Retina (tissue), 1 donor: ENCODE data around the gene LGALS9C.
"Not testable (repeated sequence)": the region's sequence is repeated elsewhere in the genome, so short reads cannot be mapped to it uniquely, and the experiment has no call there.

ENCODE experiments used
- DNase-seq: peaks from one replicate; pipeline ENCODE4 v3.0.0-alpha.2; 2016

The LGALS9C gene

DNA sequence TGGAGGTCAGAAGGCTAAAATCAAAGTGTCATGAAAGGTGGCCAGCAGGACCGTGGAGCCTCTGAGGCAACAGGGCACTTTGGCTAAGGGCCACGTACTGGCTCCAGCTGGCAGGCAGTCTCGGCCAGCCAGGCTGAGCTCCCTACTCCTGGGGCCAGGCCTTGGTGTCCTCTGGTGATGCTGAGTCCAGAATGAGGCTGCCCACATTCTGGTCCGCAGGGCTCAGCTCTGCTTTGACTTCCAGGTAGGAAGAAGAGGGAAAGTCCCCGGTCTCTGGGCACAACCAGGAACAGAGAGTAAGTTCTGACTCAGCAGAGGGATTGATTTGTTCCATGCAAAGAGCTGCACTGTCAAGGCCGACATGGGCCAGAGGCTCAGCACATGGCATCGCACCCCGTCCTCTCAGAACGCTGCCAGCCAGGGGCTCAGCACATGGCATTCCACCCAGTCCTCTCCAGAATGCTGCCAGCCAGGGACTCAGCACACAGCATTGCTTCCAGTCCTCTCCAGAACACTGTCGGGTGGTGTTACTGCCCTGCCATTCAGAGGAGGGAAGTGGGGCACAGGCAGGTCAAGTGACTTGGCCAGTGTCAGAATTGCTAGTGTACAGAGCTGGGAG is 2.5 kb downstream of the LGALS9C start:
- not testable (repeated sequence) for DNase-seq

DNA sequence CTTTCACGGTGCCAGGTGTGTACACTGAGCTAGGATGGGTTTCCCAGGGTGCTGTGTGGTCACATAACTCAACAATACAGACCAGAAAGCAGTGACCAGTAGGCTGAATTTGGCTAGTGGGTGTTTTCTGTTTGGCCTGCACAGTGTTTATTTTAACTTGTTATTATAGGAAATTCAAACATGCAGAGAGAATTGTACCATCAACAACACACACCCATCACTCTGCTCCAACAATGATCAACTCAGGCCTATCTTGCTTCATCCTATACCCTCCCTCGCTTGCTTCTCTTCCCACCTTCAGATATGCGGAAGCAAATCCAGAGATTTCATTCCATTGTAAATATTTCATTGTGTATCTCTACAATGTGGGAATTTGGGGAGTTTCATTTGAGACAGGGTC is 5.2 kb downstream of the LGALS9C start:
- DNase-seq = not testable (repeated sequence)

DNA sequence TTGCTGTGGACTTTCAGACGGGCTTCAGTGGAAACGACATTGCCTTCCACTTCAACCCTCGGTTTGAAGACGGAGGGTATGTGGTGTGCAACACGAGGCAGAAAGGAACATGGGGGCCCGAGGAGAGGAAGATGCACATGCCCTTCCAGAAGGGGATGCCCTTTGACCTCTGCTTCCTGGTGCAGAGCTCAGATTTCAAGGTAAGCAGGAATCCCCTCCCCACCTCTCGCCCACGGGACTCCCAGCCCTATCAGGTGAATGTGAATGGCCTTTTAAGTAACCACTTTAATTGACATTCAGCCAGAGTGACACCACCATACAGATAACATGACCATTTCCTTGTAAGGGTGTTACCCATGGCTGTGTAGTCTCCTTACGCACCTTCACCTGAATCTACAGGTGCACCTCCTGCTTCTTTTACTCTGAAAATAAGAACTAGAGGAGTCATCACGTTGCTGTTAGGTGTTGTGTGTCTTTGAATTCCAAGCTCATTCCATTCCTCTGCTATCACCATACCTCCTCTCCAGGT is 9.4 kb downstream of the LGALS9C start:
- not testable (repeated sequence) for DNase-seq

DNA sequence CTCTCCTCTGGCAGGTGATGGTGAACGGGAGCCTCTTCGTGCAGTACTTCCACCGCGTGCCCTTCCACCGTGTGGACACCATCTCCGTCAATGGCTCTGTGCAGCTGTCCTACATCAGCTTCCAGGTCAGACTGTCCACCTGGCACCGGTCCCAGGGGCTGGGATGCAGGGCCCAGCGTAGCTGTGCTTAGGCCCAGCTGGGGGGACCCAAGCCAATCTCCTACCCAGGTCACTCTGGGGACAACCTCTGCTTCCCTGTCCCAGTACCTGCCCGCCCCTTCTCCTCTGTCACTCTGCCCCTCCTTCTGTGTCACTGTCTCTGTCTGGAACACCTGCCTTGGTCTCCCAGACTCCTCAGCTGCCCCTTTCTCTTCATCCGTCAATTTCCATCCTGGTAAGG is 11.0 kb downstream of the LGALS9C start:
- DNase-seq = not testable (repeated sequence)

DNA sequence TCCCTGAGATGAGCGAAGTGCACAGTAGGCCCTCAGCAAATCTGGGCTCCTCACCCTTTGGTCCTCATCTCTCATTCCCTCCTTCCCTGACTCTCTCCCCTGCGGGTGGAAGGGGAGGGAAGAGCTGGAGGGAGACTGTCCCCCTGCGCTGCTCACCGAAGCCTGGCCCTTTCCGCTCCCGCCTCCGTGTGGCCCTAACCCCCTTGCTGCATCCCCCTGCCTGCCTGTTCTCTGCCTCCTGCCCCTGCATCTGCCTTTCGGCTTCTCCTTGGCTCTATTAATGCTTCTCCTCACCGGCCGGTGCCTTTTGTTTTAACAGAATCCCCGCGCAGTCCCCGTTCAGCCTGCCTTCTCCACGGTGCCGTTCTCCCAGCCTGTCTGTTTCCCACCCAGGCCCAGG is 12.0 kb downstream of the LGALS9C start:
- DNase-seq = peak; percentile 29

DNA sequence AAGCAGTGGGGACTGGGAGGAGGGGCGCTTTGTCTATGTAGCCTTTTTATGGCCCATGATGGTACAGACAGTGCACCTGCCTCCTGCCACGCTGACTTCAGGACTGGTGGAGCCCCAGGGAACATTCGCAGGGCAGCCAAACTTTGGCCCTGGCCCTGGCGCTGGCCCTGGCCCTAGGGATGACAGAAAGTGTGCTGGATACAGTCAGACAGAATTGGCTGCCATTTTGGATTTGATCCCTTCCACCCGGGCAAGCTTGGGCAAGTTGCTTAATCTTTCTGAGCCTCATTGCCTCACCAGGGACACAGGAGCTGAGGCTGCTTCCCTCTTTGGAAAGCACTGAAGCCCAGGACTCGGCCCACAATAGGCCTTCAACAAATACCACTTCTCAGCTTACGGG is 13.4 kb downstream of the LGALS9C start:
- not testable (repeated sequence) for DNase-seq

DNA sequence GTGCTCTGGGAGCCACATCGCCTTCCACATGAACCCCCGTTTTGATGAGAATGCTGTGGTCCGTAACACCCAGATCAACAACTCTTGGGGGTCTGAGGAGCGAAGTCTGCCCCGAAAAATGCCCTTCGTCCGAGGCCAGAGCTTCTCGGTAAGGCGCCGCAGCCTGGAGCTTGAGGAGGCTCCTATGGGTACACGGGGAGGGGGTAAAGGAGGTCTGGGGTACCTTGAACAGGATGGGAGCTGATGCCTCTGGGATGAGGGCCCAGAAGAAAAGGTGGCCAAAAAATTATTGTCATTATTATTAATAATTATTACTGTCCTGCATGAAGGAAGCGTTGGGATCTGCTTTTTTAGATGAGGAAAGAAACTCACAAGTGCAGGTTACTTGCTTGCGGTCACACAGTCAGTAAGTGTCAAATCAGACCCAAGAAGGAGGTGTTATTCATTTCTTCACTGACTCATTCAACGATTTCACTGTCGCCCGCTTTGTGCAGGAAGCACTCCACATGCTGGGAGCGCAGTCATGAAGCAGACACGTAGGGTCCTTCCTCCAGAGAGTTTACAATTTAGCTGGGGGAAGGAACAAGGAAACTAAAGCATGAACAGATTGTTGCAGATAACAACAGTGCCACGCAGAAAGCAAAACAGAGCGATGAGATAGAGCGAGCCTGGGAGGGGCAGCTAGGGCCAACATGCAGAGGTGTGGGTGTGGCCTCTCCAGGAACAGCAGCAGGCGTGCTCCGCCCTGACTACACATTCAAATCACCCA is 16.3 kb downstream of the LGALS9C start:
- not testable (repeated sequence) for DNase-seq

DNA sequence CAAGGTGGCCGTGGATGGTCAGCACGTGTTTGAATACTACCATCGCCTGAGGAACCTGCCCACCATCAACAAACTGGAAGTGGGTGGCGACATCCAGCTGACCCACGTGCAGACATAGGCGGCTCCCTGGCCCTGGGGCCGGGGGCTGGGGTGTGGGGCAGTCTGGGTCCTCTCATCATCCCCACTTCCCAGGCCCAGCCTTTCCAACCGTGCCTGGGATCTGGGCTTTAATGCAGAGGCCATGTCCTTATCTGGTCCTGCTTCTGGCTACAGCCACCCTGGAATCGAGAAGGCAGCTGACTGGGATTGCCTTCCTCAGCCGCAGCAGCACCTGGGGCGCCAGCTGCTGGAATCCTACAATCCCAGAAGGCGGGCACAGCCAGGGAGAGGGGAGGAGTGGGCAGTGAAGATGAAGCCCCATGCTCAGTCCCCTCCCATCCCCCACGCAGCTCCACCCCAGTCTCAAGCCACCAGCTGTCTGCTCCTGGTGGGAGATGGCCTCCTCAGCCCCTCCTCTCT is 17.7 kb downstream of the LGALS9C start:
- DNase-seq = not testable (repeated sequence)

DNA sequence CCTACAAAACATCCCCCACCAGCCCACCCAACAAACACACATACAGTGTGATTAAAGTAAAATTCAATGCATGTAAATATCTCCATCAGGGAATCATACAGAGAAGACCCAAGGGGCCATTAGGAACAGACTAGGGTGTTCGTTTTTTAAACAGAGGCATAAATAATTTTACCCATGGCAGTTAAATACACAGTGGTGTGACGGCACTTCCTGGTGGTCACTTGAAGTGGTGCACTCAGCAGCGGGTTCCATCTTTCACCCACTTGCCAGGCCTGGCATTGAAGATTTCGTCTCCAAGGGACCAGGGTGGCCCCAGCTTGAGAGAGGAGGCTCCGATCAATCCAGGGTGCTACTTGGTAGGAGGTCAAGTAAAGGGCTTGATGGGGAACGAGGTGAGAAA is 20.5 kb downstream of the LGALS9C start:
- not testable (repeated sequence) for DNase-seq

DNA sequence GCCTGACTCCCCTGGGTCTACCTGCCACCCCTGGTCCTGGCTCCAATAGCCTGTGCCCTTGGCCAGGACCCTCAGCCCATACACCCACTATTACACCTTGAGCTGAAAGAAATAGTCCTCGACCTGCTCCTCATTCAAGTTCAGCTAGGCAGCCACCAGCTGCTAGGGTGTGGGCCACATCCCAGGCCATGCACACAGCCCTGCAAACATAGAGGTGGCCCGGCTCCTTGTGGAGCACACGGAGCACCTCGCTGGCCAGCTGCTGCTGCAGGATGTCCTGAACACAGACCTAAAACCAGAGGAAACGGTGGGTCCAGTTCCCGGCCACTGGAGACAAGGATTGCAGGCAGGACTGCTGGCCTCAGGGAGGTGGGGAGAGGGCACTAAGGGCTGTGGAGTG is 22.5 kb downstream of the LGALS9C start:
- not testable (repeated sequence) for DNase-seq

DNA sequence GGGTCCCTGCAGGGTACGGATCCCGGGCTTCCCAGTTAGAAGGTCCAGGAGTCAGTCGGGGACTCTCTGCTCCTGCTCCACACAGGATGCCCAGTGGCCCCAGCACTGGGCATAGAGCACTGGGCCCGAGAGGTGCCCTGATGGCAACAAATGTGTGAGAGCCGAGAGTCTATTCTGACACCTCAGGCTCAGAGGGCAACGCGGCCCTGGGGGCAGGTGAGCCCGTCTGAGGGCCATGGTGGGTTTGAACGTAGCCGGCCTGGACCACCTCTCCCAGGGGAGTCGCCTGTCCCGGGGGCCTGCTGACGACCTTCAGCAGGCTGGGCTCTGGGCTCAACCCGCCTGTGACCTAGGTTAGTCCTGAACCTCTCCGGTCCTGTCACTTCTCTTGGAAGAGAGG is 23.2 kb downstream of the LGALS9C start:
- not testable (repeated sequence) for DNase-seq

DNA sequence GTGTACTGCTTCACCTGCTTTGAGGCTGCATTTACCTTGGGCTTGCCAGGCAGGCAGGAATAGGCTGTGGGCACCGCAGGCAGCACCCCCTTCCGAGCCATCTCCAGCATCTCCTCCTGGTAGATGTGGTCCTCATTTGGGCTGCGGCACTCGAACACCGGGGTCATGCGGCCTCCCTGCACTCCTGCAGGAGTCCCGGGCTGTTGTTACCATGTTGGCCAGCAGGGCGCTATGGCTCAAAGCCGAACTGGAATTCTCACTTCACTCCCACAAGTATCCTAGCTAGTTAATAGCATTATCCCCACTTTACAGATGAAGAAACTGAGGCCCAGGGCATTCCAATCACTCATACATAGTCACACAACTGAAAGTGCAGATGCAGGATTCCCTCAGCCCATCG is 23.7 kb downstream of the LGALS9C start:
- DNase-seq = not testable (repeated sequence)

DNA sequence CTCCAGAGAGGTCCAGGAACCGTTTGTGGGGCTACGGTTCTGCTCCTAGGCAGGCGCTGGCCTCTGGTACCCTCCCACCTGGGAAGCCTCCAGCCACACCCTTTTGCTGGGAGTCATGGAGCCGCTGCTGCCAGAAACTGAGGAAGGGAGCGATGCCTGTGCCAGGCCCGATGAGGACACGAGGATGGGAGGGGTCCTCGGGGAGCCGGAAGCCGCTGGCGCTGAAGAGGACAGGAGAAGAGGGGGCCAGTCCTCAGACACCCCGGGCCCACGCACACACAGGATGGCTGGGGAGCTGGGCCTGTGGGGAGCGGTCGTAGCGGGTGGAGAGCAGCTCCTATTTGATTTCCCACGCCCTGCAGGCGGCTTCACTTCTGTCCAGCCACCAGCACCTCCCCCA is 24.2 kb downstream of the LGALS9C start:
- DNase-seq = not testable (repeated sequence)

DNA sequence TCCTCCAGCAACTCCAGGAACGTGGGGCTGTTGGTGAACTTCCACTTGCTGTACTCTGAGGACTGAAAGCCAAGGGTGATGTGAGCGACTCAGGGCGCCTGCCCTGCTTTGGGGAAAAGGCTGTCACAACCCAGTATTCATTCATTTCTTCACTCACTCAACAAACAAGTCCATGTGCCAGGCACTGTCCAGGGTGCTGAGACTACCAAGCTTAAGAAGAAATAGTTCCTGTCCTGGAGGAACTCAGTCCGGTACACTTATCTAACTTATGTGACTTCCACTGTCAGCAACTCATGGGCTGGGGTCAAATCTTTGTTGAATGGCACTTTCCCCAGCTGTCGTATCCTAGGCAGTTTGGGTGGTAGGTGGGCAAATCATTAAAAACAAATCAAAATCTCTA is 26.6 kb downstream of the LGALS9C start:
- DNase-seq = not testable (repeated sequence)

DNA sequence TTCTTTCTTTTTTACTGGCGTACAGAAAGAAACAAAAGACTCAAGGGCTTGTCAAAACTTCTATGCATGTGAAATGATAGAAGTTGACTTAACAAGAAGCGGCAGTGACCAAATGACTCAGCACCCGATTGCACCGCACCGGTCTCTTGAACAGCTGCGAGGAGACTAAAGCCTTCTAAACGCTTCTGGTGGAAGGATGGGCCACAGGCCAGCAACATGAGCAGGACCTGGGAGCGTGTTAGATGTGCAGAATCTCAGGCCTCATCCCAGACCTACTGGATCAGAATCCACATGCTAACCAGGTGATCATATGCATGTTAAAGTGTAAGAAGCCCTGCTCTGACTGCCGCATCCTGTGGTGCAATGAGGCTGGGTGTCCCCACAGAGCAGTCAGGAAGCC is 31.1 kb downstream of the LGALS9C start:
- DNase-seq = not testable (repeated sequence)

DNA sequence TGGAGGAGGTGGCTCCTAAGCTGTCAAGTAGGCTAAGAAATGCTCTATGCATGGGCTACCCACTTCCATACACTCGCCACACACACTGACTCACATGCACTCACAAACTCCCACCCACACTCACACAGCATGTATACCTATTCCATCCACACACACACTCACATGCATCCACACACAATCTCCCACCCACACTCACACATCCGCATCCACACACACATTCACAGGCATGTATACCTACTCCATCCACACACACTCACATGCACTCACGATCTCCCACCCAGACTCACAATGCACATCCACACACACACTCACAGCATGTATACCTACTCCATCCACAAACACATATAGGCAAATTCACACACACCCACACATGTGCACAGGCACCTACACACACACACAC is 32.1 kb downstream of the LGALS9C start:
- DNase-seq = not testable (repeated sequence)

DNA sequence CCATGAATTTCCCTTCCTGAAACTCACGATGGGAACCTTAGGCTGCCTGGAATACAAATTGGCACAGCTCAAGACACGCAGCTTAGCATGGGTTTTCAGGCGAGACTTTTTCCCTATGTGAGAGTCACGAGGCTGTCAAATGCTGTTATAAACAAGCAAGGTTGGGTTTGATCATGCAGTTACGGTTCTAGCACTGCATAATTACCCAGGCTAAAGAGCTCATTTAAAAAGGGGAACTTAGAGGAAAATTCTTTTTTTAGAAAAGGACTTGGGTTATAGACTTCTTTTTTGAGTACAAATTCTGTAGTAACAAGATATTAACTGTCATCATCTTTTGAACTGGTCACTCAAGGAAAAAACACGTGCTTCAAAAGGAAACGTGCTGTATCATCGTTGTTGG is 44.5 kb downstream of the LGALS9C start:
- not testable (repeated sequence) for DNase-seq

DNA sequence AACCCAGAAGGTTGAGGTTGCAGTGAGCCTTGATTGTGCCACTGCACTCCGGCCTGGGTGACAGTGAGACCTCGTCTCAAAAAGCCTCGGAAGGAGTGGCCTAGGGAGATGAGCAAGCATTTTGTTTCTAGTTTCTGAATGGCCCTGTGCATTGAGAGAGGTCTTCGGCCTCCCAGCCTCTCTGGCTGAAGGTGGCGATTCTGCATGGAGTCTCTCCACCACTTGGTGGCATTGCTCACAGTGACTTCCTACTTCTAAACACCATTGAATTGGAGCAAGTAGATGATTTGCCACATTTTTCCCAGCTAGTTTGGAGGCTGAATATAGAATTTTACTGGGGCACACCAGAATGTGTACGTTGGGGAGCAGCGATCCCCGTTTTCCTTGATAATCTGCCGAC is 48.4 kb downstream of the LGALS9C start:
- DNase-seq = not testable (repeated sequence)

DNA sequence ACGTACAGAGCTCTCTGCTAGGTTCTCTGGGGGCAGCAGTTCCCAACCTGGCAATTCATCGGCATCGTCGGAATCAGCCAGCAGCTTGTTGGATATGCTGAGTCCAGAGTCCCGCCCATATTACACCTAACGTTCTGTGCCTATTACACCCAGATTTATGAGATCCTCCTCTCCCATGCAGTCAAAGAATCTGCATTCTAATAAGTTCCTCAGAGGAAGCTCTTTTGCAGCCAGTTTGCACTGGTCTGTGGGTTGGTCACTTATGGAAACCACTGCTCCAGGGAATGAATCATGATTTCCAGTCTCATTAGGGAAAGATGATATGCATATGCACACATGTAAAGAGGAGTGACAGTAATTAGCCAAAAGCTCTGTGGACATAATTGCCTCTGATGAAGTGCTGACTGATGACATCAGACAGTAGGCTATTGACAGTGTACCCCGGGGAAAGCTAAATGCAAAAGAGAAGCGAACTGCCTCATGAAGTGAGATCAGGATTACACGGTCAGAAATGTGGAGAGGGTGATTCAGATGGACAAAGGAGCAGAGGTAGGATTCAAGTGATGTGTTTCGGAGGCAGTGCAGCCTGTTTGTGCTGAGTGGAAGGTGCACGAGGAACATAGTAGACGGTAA is 49.7 kb downstream of the LGALS9C start:
- peak; percentile 36 for DNase-seq

DNA sequence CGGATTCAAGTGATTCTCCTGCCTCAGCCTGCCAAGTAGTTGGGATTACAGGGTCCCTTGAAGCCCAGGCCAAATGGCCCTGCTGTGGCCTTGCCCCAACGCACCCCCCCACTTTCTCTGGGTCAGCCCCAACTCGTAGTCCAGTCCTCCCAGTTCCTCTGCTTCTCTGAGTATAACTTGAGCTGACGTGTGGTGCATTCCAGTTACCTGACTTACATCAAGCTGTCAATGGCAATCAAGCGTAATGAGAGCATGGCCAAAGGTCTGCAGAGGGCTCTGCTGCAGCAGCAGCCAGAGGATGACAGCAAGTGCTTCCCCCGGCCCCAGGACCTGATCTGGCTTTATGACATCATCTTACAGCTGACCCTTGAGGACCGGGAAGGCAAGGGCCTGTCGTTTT is 50.8 kb downstream of the LGALS9C start:
- peak; percentile 72 for DNase-seq

DNA sequence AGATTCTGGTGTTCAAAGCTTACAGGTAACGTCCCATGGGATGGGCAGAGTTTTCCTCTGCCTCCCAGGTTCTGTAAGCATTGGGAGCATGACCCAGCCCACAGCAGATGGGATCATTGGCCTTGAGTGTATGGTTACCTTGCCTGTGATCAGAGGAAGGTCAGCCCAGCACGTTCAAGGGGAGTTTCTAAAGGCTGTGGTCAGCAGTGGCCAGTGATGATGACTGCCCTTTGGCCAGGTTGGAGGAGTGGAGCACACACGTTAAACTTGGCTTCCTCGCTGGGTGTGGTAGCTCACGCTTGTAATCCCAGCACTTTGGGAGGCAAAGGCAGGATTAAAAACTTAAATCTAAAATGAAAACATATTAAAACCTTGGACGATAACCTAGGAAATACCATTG is 51.8 kb downstream of the LGALS9C start:
- DNase-seq = not testable (repeated sequence)

DNA sequence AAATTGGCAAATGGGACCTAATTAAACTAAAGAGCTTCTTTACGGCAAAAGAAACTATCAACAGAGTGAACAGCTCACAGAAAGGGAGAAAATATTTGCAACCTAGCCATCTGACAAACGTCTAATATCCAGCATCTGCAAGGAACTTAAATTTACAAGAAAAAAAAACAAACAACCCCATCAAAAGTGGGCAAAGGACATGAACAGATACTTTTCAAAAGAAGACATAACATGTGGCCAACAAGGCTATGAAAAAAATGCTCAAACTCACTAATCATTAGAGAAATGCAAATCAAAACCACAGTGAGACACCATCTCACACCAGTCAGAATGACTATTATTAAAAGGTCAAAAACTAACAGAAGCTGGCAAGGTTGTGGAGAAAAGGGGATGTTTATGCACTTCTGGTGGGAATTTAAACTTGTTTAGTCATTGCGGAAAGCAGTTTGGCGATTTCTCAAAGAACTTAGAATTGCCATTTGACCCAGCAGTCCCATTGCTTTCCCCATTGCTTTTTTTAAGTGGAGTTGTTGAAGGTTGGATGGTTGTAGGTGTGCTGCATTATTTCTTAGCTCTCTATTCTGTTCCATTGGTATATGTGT is 52.4 kb downstream of the LGALS9C start:
- not testable (repeated sequence) for DNase-seq

DNA sequence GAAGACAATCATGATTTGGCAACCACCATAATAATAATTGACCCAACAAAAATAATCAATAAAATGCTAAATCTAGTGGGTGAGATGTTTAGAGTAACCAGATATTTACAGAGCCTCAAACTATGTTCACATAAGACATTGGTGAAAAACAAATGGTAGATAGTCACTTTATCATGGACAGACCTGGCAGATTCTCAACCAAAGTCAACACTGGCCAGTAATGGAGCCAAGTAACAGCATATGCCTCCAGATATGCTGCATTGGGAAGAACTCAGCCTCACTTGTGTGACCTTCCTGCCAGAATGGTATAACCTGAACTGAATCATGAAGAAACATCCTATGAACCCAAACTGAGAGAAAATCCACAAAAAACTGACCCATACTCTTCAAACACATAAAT is 53.8 kb downstream of the LGALS9C start:
- DNase-seq = not testable (repeated sequence)
